ENCODE data around the gene EML1.

Gene EML1

DNA sequence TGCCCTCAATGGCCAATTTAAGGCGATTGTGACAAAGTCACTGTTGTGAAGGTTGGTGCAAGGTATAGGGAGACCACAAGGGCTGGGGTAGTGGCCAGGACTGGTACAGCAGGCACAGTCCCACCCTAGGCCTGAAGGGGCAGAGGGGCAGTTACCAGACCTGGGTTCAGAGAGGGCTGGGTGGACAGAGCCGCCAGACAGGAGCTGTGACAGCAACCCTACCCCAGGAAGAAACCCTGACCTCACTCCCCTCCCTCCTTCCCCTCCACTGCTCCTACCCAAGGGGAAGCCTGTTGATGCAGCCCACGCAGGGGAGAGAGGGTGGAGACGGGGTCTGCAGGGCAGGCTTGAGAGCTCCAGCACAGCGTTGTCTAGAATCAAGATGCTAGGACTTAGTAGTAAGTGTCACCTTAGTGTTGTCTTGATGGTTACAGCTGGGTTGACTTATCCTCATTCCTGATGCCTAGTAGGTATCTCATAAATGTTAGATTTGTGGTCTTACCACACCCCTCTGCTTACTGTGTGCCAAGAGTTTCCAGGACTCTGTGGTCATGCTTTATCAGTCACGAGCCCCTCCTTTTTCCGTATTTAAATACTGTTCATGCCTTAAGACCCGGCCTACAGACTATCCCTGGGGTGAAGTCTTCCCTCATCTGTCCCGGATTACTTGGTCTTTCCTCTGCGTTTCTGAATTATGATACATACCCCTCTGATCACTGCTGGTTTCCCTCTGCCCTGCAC lies 14.4 kb downstream of the EML1 start:
- H3K9me3 Mint-ChIP-seq, result no peaks in the 10 kb centered on the region
- no peaks in the 10 kb centered on the region for H3K36me3 Mint-ChIP-seq (ENCODE audit: insufficient read depth)
- peaks cover 79% of the 10 kb centered on the region for H3K27me3 Mint-ChIP-seq
- H3K4me1 Mint-ChIP-seq, result no peaks in the 10 kb centered on the region
- ATAC-seq (replicated peaks; ENCODE audit: extremely low read depth, poor library complexity, severe bottlenecking) (no peak), DNase-seq (ENCODE audit: low spot score in 2 of 2) (no peak)
- H3K4me3 Mint-ChIP-seq, result no peak overlapping the region
- no peak overlapping the region for H3K27ac Mint-ChIP-seq (ENCODE audit: low read depth)

DNA sequence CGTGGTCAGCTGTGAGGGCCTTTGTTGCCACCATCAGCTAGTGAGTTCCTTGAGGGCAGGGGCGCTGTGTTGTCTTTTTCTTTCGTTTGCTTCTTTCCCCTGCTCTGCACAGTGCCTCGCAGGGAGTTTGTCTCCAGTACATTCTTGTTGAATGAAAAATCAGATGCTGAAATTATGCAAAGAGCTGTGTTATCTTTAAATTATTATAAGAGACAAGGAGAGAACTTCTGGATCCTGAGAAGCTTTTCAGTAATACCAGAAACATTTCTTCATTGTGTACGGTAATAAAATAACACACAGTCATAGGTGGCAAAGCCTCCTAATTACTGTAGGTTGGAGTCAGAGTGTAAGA lies 14.9 kb downstream of the EML1 start:
- Mint-ChIP-seq H3K4me1 (no peaks in the 10 kb centered on the region), H3K36me3 (ENCODE audit: insufficient read depth) (no peaks in the 10 kb centered on the region), H3K4me3 (no peak overlapping the region), H3K27me3 (peaks cover 79% of the 10 kb centered on the region), H3K27ac (ENCODE audit: low read depth) (no peak overlapping the region), H3K9me3 (no peaks in the 10 kb centered on the region)
- no peak for DNase-seq (ENCODE audit: low spot score in 2 of 2)
- ATAC-seq (replicated peaks; ENCODE audit: extremely low read depth, poor library complexity, severe bottlenecking), result no peak

DNA sequence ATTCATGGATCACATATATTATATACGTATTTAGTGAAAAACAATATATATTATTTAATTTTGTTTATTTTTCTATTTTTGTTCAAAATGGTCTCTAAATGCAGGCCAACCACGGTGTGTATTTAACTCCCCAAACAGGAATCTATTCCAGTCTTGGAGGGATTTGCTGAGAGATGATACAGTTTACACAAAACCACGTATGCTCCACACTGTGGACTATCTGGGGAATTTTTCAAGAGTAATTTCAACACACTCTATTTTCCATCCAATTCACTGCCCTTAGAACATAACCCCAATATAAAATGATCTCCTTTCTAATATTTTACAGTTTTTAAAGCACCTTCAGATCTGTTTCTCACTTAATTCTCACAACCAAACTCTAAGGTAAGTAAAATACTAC lies 15.3 kb downstream of the EML1 start:
- no peak for ATAC-seq (replicated peaks; ENCODE audit: extremely low read depth, poor library complexity, severe bottlenecking)
- Mint-ChIP-seq H3K27ac (ENCODE audit: low read depth) (no peak overlapping the region), H3K27me3 (peaks cover 79% of the 10 kb centered on the region), H3K36me3 (ENCODE audit: insufficient read depth) (no peaks in the 10 kb centered on the region), H3K4me1 (no peaks in the 10 kb centered on the region), H3K4me3 (no peak overlapping the region), H3K9me3 (no peaks in the 10 kb centered on the region)
- no peak for DNase-seq (ENCODE audit: low spot score in 2 of 2)

DNA sequence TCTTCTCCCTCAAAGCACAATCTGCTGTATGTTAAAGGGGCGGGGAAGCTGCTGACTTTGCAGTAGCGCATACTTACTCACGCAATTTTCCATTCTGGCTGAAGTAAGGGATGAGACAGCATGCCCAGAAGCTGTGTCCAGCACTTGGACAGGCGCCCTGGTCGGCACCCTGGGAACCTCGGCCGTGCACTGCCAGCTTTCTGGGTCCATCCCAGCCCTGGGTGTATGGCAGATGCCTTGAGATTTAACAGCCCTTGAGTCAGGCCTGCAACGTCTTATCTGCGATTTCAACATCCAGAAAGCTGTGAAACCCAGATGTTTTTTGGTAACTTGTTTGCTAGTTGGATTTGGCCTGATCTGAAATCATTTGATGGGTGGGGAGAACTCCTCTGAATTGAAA lies 16.1 kb downstream of the EML1 start:
- no peak for DNase-seq (ENCODE audit: low spot score in 2 of 2)

DNA sequence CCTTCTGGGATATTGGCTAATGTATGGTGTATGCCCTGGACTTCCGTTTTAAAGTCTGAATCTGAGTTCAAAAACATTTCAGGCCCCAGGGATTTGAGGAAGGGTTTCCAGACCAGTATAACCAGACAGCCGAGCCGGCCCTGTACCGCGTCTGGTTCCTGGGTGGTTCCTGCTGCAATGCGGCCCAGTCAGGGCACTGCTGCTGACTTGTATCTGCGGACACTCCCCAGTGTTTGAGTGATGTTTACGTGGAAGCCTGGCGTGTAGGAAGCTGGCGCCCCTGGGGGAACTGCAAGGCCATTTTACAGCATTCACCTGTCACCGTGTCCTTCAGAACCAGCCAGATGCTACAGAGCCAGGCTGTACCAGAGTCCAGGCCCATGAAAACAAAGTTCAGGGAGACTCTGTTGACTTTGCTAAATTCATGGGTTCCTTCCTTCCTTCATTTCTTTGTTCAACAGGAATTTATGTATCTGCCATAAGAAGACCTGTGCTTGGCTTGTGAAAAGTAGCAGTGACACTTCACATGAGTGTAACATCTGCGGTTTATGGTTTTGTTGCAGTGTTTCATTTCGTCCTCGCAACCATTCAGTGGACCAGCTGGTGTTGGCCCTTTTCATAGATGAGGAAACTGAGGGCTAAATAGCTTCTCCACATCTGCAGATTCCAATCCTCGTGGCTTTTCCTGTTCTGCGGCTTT lies 16.8 kb downstream of the EML1 start:
- Mint-ChIP-seq H3K27ac (ENCODE audit: low read depth) (no peak overlapping the region), H3K36me3 (ENCODE audit: insufficient read depth) (no peaks in the 10 kb centered on the region), H3K9me3 (no peaks in the 10 kb centered on the region), H3K4me3 (no peak overlapping the region), H3K4me1 (no peaks in the 10 kb centered on the region), H3K27me3 (peaks cover 86% of the 10 kb centered on the region)
- ATAC-seq (replicated peaks; ENCODE audit: extremely low read depth, poor library complexity, severe bottlenecking) (no peak), DNase-seq (ENCODE audit: low spot score in 2 of 2) (no peak)

More for the DNA sequence above, 16.1 kb downstream of the EML1 start:
- H3K27ac Mint-ChIP-seq (ENCODE audit: low read depth), result no peak overlapping the region
- no peak for ATAC-seq (replicated peaks; ENCODE audit: extremely low read depth, poor library complexity, severe bottlenecking)
- H3K4me3 Mint-ChIP-seq, result no peak overlapping the region
- H3K4me1 Mint-ChIP-seq, result no peaks in the 10 kb centered on the region
- no peaks in the 10 kb centered on the region for H3K36me3 Mint-ChIP-seq (ENCODE audit: insufficient read depth)
- peaks cover 88% of the 10 kb centered on the region for H3K27me3 Mint-ChIP-seq
- H3K9me3 Mint-ChIP-seq, result no peaks in the 10 kb centered on the region

DNA sequence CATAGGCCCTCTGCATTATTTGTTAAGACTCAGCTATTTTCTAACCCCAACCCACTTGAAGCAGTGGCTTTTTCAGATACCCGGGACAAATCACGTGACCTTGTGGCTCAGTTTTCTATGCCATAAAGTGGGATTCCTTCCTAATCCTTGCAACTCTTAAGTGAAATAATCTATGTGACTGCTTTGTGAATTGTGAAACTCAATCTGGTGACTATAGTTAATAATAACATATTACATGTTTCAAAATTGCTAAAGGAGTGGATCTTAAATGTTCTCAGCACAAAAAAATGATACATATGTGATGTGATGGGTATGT lies 17.3 kb downstream of the EML1 start:
- H3K4me3 Mint-ChIP-seq, result no peak overlapping the region
- peaks cover 86% of the 10 kb centered on the region for H3K27me3 Mint-ChIP-seq
- no peaks in the 10 kb centered on the region for H3K4me1 Mint-ChIP-seq
- ATAC-seq (replicated peaks; ENCODE audit: extremely low read depth, poor library complexity, severe bottlenecking) (no peak), DNase-seq (ENCODE audit: low spot score in 2 of 2) (no peak)
- H3K27ac Mint-ChIP-seq (ENCODE audit: low read depth), result no peak overlapping the region
- H3K9me3 Mint-ChIP-seq, result no peaks in the 10 kb centered on the region
- no peaks in the 10 kb centered on the region for H3K36me3 Mint-ChIP-seq (ENCODE audit: insufficient read depth)

DNA sequence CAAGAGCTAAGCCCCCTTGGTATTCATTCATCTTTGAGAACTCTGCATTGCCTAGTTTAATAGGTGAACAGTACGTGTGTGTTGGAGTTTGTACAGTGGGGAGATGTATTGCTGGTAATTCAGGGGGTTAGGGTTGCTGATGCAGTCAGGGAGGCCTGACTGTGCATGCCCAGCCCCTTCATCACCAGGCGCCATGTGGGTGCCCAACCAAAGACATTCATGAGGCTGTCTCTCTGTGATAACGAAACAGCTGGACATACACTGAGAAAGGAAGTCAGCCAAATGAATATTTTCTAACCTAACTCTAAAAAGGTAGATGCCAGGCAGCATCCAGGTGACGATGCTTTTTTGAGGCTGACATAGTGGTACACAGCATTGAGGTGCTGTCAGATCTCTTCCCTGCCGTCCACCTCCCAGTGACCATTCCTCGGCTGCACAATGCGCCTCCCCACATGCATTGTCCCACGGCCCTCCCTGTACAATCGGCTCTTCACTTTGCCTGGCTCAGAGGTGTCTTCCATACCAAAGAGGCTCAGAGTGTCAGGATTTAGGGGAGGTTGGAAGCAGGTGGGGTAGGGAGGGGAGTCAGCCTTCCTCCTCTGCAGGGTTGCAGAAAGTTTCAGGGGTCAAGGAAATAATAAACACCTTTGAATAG lies 19.0 kb downstream of the EML1 start:
- DNase-seq (ENCODE audit: low spot score in 2 of 2) (no peak), ATAC-seq (replicated peaks; ENCODE audit: extremely low read depth, poor library complexity, severe bottlenecking) (no peak)
- H3K36me3 Mint-ChIP-seq (ENCODE audit: insufficient read depth), result no peaks in the 10 kb centered on the region
- H3K4me3 Mint-ChIP-seq, result no peak overlapping the region
- no peaks in the 10 kb centered on the region for H3K4me1 Mint-ChIP-seq
- peaks cover 84% of the 10 kb centered on the region for H3K27me3 Mint-ChIP-seq
- no peaks in the 10 kb centered on the region for H3K9me3 Mint-ChIP-seq
- no peak overlapping the region for H3K27ac Mint-ChIP-seq (ENCODE audit: low read depth)

DNA sequence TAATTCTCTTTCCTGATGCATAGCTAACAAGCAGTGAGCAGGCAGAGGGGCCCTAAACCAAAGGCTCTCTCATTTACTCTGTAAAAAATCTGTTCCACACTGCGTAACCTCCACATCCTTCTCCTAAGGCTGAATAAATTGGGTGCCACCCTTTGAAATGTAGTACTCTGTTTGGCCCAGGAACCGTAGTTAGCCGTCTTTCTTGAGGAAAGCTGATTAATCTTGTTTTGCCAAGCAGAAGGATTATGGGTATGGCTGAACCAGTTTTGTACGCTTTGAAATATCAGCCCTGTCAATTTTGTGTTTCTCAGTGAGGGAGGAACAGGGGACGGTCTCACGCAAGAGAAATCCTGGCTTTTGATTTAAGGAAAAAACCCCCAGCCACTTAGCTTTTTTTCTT lies 19.7 kb downstream of the EML1 start:
- H3K36me3 Mint-ChIP-seq (ENCODE audit: insufficient read depth), result no peaks in the 10 kb centered on the region
- peaks cover 84% of the 10 kb centered on the region for H3K27me3 Mint-ChIP-seq

DNA sequence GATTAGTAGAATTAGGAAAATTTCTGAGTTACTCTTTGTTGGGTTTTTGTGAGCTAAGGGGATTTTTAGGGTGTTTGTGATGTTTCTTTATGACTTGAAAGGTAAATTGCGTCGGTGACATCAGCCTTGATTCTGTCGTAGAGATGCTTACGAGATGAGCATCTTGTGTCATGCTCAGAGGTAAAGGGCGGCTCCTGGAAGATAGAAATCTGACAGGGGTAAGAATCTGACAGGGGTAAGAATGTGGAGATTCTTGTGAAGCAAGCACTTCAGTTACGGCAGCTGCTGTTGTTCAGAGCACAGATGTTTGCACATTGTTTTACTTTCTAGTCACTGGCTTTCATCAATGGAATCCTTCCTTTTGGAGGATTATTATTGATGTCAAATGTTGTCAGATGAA lies 22.5 kb downstream of the EML1 start:
- H3K36me3 Mint-ChIP-seq (ENCODE audit: insufficient read depth), result no peaks in the 10 kb centered on the region
- DNase-seq (ENCODE audit: low spot score in 2 of 2) (no peak), ATAC-seq (replicated peaks; ENCODE audit: extremely low read depth, poor library complexity, severe bottlenecking) (no peak)
- no peak overlapping the region for H3K4me3 Mint-ChIP-seq
- no peaks in the 10 kb centered on the region for H3K9me3 Mint-ChIP-seq
- no peaks in the 10 kb centered on the region for H3K4me1 Mint-ChIP-seq
- H3K27me3 Mint-ChIP-seq, result peaks cover 81% of the 10 kb centered on the region
- H3K27ac Mint-ChIP-seq (ENCODE audit: low read depth), result no peak overlapping the region

More for the DNA sequence above, 19.7 kb downstream of the EML1 start:
- DNase-seq (ENCODE audit: low spot score in 2 of 2) (no peak), ATAC-seq (replicated peaks; ENCODE audit: extremely low read depth, poor library complexity, severe bottlenecking) (no peak)
- Mint-ChIP-seq H3K9me3 (no peaks in the 10 kb centered on the region), H3K27ac (ENCODE audit: low read depth) (no peak overlapping the region), H3K4me3 (no peak overlapping the region), H3K4me1 (no peaks in the 10 kb centered on the region)

DNA sequence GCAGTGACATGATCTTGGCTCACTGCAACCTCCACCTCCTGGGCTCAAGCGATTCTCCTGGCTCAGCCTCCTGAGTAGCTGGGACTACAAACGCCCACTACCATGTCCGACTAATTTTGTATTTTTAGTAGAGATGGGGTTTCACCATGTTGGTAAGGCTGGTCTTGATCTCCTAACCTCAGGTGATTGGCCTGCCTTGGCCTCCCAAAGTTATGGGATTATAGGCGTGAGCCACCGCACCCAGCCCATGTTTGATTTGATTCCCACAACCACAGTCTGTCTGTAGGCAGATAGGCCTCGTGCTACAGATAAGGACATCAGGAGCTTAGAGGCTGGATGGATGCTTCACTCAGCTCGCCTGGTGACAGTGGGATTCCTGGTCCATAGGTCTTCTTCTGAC lies 23.0 kb downstream of the EML1 start:
- no peaks in the 10 kb centered on the region for H3K36me3 Mint-ChIP-seq (ENCODE audit: insufficient read depth)
- DNase-seq (ENCODE audit: low spot score in 2 of 2) (no peak), ATAC-seq (replicated peaks; ENCODE audit: extremely low read depth, poor library complexity, severe bottlenecking) (no peak)
- H3K27ac Mint-ChIP-seq (ENCODE audit: low read depth), result no peak overlapping the region
- no peaks in the 10 kb centered on the region for H3K9me3 Mint-ChIP-seq
- peaks cover 85% of the 10 kb centered on the region for H3K27me3 Mint-ChIP-seq
- no peak overlapping the region for H3K4me3 Mint-ChIP-seq
- H3K4me1 Mint-ChIP-seq, result no peaks in the 10 kb centered on the region

DNA sequence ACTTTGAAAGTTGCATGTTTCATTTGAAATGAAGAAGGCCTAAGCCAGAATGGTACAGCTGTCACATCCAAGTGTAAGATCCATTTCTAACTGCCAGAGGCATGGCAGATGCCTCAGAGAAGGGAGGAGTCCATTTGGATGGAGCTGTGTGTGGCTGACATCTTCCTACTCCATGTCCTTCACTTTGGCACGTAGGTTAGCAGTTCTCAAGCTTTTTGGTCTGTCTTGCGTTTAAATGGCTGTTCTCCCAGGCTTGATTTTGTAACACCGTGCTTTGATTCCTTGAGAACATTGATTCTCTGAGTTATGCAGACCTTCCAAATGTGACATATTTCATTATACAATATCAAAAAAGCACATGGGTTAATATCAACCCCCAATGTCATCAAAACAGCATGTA lies 23.4 kb downstream of the EML1 start:
- Mint-ChIP-seq H3K27ac (ENCODE audit: low read depth) (no peak overlapping the region), H3K4me1 (peaks cover 3% of the 10 kb centered on the region), H3K27me3 (peaks cover 85% of the 10 kb centered on the region), H3K4me3 (no peak overlapping the region), H3K36me3 (ENCODE audit: insufficient read depth) (no peaks in the 10 kb centered on the region), H3K9me3 (no peaks in the 10 kb centered on the region)
- DNase-seq (ENCODE audit: low spot score in 2 of 2) (no peak), ATAC-seq (replicated peaks; ENCODE audit: extremely low read depth, poor library complexity, severe bottlenecking) (no peak)

DNA sequence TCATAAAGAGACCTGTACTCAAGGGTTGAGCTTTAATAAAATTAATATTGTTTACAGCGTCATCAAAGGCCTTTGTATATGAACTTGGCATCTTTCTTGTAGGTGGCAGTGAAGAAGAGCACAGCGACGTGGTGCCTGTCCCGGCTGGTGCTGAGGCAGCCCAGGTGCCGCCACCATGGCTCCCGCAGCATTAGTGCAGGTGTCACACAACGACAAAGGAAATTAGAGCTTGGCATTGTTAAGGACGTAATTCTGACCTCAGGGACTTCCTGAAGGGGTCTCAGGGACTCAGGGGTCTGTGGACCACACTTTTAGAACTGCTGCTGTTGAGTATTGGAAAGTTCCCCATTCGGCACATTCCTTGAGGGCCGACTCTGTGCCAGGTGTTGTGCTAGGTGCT lies 24.1 kb downstream of the EML1 start:
- H3K9me3 Mint-ChIP-seq, result no peaks in the 10 kb centered on the region
- ATAC-seq (replicated peaks; ENCODE audit: extremely low read depth, poor library complexity, severe bottlenecking) (no peak), DNase-seq (ENCODE audit: low spot score in 2 of 2) (no peak)
- peaks cover 85% of the 10 kb centered on the region for H3K27me3 Mint-ChIP-seq
- H3K4me3 Mint-ChIP-seq, result no peak overlapping the region
- peaks cover 10% of the 10 kb centered on the region for H3K4me1 Mint-ChIP-seq
- H3K27ac Mint-ChIP-seq (ENCODE audit: low read depth), result no peak overlapping the region
- H3K36me3 Mint-ChIP-seq (ENCODE audit: insufficient read depth), result no peaks in the 10 kb centered on the region

DNA sequence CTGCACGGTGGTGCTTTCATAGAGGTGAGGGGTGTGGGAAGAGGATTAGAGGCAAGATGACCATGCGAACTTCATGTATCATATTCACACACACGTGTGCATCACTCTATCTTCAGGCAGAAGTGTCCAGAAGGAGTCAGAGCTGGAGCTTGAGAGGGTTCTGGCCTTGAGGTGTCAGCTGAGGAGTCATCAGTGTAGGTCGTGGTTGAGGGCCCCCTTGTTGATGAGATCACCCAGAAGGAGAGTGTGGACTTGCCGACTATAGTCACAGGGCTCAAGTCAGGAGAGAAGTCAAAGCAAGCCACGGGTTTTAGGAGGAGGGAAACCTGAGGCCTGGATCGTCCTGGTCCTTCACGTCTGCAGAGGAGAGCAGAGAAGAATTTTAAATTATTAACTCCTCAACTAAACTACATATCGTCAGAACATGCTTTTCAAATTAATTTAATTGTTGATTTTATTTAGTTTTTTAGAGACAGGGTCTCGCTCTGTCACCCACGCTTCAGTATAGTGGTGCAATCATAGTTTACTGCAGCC lies 25.4 kb downstream of the EML1 start:
- no peak for DNase-seq (ENCODE audit: low spot score in 2 of 2)
- ATAC-seq (replicated peaks; ENCODE audit: extremely low read depth, poor library complexity, severe bottlenecking), result no peak
- no peak overlapping the region for H3K4me3 Mint-ChIP-seq
- H3K27ac Mint-ChIP-seq (ENCODE audit: low read depth), result no peak overlapping the region
- no peaks in the 10 kb centered on the region for H3K36me3 Mint-ChIP-seq (ENCODE audit: insufficient read depth)
- H3K4me1 Mint-ChIP-seq, result peaks cover 15% of the 10 kb centered on the region
- H3K27me3 Mint-ChIP-seq, result peaks cover 85% of the 10 kb centered on the region
- H3K9me3 Mint-ChIP-seq, result no peaks in the 10 kb centered on the region

Data from central memory CD8-positive, alpha-beta T cell (primary cell).